ENCODE results near the gene CPA5. TPM values are rescaled to one million over a fixed set of nuclear protein-coding genes. Genes with fewer than 3 reads are reported as not detected.

The CPA5 gene
- total RNA-seq, 1 donor from 2014 or later: not detected

DNA sequence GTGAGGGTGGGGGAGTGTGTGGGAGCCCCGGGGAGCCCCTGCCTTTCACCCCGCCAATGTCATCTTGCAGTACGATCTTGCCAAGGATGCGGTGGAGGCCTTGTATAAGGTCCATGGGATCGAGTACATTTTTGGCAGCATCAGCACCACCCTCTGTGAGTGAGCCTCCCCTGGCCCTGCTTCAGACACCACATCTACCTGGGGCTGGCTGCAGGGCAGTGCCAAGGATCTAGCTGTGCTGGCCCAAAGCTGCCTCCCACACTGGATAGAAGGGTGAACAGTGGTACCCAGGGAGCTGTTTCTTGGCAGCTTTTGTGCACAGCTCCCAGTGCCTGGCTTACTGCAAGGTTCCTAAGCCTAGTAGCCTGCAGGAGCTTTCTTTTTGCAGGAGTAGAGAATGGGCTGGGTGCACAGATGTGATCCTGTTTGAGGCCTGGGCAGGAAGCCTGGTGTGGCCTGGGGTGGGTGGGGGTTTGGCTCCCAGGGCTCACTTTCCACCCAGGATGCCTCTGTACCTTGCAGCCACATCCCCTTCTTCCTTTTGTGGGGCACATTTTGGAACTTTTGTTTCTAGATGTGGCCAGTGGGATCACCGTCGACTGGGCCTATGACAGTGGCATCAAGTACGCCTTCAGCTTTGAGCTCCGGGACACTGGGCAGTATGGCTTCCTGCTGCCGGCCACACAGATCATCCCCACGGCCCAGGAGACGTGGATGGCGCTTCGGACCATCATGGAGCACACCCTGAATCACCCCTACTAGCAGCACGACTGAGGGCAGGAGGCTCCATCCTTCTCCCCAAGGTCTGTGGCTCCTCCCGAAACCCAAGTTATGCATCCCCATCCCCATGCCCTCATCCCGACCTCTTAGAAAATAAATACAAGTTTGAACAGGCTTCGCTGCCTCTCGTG is 23.5 kb downstream of the CPA5 start:
- no peak for DNase-seq (ENCODE audit: low read depth)
- no peak for TF ChIP-seq CTCF (IDR thresholded peaks at IDR 0.05; ENCODE audit: insufficient read depth, low read length, poor library complexity, severe bottlenecking)
- H3K4me3 ChIP-seq (ENCODE audit: low read depth, low read length): no peak overlapping the region

GRCh38 chr7:130369110-130369711 is 24.6 kb downstream of the CPA5 start:
- H3K36me3 ChIP-seq (ENCODE audit: control insufficient read depth, insufficient read depth, low read length): no peaks in the 10 kb centered on the region
- DNase-seq (ENCODE audit: low read depth): no peak
- TF ChIP-seq CTCF (IDR thresholded peaks at IDR 0.05; ENCODE audit: insufficient read depth, low read length, poor library complexity, severe bottlenecking): no peak

More for the DNA sequence above, 23.5 kb downstream of the CPA5 start:
- Histone ChIP-seq H3K36me3 (ENCODE audit: control insufficient read depth, insufficient read depth, low read length) (no peaks in the 10 kb centered on the region), H3K27me3 (ENCODE audit: control insufficient read depth, insufficient read depth, low read length) (no peaks in the 10 kb centered on the region)

DNA sequence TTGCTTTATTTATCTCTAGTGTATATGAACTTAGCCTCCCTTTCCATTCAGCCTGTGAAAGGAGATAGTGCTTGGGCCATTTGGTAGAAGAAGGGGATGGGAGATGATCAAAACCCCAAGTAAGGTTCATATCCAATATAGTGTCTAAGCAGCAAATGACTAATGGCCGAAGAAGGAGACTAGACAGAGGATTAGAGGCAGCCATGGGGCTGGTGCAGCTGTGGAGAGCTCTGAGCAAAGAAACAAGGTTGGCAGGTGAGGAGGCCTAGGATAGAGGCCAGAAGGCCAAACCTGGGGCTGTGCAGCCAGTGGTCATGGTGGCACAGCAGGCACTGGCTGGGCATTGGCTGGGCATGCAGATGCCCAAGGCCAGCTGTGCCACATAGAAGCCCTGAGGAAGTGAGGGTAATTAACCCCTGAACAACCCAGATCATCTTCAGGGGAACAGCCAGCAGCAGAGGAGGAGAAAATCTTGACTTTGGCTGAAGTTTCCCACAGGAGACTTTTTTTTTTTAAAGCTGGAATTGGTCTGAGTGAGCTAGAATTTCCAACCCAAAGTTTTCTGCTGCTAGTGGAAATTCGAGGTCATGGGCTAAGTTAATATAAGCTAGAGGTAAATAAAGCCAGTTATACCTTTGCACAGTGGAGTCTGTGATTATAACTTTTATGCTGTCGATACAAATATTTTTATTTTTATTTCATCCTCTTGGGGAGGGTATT is 25.4 kb downstream of the CPA5 start:
- no peak for DNase-seq (ENCODE audit: low read depth)
- Histone ChIP-seq H3K36me3 (ENCODE audit: control insufficient read depth, insufficient read depth, low read length) (no peaks in the 10 kb centered on the region), H3K27me3 (ENCODE audit: control insufficient read depth, insufficient read depth, low read length) (no peaks in the 10 kb centered on the region), H3K4me3 (ENCODE audit: low read depth, low read length) (no peak overlapping the region)
- no peak for TF ChIP-seq CTCF (IDR thresholded peaks at IDR 0.05; ENCODE audit: insufficient read depth, low read length, poor library complexity, severe bottlenecking)

More at GRCh38 chr7:130369110-130369711, 24.6 kb downstream of the CPA5 start:
- H3K27me3 ChIP-seq (ENCODE audit: control insufficient read depth, insufficient read depth, low read length): no peaks in the 10 kb centered on the region
- no peak overlapping the region for H3K4me3 ChIP-seq (ENCODE audit: low read depth, low read length)

GRCh38 chr7:130371046-130371445 is 26.4 kb downstream of the CPA5 start:
- DNase-seq (ENCODE audit: low read depth): no peak
- Histone ChIP-seq H3K36me3 (ENCODE audit: control insufficient read depth, insufficient read depth, low read length) (no peaks in the 10 kb centered on the region), H3K27me3 (ENCODE audit: control insufficient read depth, insufficient read depth, low read length) (no peaks in the 10 kb centered on the region), H3K4me3 (ENCODE audit: low read depth, low read length) (no peak overlapping the region)
- no peak for TF ChIP-seq CTCF (IDR thresholded peaks at IDR 0.05; ENCODE audit: insufficient read depth, low read length, poor library complexity, severe bottlenecking)

- DNase-seq (ENCODE audit: low read depth): no peak
- no peaks in the 10 kb centered on the region for H3K36me3 ChIP-seq (ENCODE audit: control insufficient read depth, insufficient read depth, low read length)
- no peak overlapping the region for H3K4me3 ChIP-seq (ENCODE audit: low read depth, low read length)
- TF ChIP-seq CTCF (IDR thresholded peaks at IDR 0.05; ENCODE audit: insufficient read depth, low read length, poor library complexity, severe bottlenecking): no peak
- H3K27me3 ChIP-seq (ENCODE audit: control insufficient read depth, insufficient read depth, low read length): no peaks in the 10 kb centered on the region
Measured at GRCh38 chr7:130372402-130373165, 28.0 kb downstream of the CPA5 start.

Measured in kidney epithelial cell (primary cell).